DMS79 (cell line): Measurements from ENCODE around the gene CEP55.
"Not testable (repeated sequence)": the region's sequence is repeated elsewhere in the genome, so short reads cannot be mapped to it uniquely, and the experiment has no call there.

Experiments used
- DNase-seq: peaks from one replicate; lab custom pipeline; 2025; lab: John Stamatoyannopoulos, UW

The CEP55 gene

DNA sequence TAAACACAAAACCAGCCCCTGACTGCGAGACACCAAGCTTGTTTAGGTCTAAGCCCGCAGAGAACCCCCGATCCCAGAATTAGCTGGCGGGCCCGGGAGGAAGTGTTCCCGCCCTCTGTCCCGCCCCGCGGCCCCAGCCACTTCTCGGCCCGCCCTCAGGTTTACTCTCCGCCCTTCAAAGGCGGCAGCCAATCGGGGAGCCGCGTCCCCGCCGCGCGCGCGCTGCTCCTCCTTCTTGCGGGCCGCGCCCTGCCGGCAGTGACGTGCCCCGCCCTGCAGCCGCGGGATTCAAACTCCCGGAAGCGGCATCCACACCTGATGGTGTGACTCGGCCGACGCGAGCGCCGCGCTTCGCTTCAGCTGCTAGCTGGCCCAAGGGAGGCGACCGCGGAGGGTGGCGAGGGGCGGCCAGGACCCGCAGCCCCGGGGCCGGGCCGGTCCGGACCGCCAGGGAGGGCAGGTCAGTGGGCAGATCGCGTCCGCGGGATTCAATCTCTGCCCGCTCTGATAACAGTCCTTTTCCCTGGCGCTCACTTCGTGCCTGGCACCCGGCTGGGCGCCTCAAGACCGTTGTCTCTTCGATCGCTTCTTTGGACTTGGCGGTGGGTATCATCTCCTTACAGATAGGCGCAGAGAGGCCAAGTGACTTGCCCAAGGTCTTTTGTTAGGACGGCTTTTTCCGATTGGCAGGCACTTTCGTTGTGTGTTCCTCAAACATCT lies at the start of gene CEP55:
Gene CEP55 (plus strand): TSS at position 291 of the 720 bp plus-strand sequence. CDS start 3,440 bp downstream, outside the sequence.
- peak; percentile 69 for DNase-seq

DNA sequence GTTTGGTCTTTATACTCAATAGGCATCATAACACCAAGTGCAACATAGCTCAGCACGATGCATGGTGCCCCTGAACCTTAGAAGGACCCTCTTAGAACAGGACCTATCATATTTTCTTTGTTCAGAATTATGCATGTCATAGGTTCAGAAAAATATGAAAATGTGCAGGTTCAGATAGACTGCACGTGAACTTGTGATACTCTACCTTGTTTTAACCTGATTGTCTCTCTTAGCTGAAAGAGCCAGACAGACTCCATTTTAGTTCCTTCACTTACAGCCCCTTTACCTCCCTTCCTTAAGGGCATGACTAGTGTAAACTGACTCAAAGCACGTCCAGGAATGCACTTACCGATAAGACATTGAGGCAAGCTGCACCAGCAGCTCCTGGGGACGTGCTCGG lies 49.4 kb upstream of the CEP55 start:
- DNase-seq: no peak

DNA sequence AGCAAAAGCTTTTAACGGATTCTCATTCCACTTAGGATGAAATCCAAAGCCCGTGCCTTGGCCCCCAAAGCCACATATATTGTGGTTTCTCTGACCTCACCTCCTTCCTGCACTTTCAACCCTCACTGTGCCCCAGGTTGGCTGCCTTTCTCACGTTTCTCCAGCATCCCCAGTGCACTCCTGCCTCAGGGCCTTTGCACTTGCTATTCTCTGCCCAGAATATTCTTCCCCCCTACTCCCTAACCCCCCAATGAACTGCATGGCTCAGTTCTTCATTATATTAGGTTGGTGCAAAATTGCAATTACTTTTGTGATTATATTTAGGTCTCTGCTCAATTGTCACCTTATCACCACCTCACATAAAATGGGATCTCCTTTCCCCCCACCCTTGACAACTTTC lies 48.4 kb upstream of the CEP55 start:
- DNase-seq: no peak

DNA sequence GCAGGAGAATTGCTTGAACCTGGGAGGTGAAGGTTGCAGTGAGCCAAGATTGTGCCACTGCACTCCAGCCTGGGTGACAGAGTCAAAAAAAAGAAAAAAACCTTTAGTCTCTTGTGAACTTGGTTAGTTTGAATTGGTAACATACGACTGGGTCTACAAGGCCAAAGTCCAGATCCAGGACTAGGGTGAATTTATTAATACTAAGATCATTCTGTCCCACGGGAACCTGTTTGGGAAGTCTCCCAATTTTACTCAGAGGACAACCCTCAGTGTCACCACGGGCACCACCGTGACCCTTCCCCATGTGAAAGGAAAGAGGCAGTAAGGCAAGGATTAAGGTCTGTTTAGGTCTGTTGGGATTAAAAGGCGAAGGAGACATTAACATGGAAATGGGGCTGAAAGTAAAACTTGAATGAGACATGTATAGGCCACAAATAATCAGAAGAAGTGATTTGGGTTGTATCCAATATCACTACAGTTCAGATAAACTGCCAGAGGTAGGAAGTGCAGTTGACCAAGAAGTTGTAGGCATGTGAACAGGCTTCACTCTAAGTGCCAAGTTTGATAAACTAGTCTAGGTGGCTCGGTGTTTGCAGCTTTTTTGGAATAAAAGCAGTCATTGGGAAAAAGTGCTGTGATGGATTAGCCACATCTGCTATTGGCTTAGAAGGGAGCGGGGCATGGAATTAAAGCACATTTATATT lies 45.0 kb upstream of the CEP55 start:
- DNase-seq: no peak

DNA sequence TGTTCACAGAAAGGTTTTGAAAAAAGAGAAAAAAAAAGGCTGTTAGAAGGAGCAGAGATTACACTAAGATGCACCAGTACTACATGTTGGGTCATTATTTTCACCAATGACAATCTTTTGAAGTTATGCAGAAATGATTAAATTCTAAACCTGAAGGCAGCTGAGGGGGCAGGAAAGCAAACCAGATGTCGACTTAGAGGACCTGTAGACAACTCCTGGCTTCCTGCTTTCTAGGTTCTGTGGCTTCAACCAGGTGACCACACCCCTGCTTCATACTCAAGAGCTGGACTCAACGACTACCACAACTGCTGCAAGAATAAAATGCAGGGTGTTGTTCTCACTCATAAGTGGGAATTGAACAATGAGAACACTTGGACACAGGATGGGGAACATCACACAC lies 44.3 kb upstream of the CEP55 start:
- no peak for DNase-seq

DNA sequence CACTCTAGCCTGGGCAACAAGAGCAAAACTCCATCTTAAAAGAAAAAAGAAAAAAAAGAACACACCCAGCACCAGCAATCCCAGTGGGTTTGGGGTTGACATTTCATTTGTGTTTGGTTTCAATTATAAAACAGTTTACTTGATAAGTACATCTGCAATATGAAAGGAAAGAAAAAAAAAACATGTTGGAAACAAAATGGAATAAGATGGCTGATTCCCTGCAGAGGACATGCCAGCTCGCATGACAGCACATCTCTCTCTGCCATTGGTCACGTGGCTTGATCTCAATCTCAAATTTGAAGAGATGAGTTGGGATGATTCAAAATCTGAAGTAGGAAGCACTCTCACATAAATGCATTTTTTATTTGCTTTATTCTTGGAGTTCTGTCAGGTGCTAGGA lies 42.3 kb upstream of the CEP55 start:
- no peak for DNase-seq

DNA sequence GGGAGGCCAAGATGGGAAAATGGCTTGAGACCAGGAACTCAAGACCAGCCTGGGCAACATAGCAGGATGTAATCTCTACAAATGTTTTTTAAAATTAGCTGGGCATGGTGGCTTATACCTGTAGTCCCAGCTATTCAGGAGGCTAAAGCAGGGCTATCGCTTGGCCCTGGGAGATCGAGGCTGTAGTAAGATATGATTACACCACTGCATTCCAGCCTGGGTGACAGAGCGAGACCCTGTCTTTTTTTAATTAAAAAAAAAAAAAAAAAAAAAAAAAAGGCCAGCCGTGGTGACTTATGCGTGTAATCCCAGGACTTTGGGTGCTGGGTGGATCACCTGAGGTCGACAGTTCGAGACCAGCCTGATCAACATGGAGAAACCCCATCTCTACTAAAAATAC lies 41.7 kb upstream of the CEP55 start:
- DNase-seq: no peak

DNA sequence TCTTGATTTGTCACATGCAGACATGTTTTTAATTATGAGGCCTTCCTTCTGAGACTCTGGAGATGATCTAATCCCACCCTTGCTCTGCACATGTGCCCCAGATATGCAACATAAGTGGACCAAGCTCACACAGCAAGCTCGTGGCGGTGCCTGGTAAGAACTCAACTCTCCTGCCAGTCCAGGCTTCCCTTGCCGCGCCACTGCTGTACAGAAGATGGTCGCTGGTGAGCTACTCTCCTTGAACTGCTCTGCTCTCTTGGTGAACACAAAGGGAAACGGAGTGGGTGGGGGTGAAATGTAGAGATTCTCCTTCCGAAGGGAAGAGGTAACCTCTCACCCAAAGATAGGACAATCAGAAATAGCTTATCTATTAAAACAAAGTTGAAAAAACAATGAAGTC lies 39.9 kb upstream of the CEP55 start:
- no peak for DNase-seq

DNA sequence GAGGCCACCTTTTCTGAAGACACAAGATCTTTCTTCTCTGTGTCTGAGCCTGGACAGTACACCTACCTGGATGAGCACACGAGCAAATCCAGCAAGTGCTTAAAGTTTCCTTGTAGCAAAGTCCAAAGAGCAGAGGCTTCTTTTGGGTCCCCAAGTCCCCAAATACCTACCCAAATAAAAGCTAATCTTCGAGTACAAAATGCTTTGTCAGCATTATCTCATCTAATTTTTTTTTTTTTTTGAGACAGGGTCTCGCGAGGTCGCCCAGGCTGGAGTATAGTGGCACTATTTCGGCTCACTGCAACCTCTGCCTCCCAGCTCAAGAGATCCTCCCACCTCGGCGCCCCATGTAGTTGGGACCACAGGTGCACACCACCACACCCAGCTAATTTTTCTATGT lies 38.9 kb upstream of the CEP55 start:
- no peak for DNase-seq

DNA sequence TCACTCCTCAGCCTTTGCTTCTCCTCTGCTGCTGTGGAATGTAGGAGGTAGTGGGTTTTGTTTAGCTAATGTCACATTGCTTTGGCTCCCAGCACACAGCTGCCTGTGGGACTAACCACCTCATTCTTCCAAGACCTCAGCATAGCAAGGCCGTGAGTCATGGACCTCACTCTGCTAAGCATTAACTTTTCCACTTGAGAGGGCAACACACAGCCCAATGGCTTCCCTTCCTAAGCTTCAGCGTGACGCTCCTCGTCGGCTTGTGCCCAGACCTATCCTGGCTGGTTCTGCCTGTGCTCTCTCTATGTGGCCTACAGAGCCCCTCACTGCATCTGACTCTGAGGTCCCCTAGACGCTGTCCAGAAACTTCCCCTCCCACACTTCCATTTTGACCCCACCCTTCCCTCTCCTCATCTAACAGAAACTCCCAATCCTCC lies 37.6 kb upstream of the CEP55 start:
- peak; percentile 20 for DNase-seq

DNA sequence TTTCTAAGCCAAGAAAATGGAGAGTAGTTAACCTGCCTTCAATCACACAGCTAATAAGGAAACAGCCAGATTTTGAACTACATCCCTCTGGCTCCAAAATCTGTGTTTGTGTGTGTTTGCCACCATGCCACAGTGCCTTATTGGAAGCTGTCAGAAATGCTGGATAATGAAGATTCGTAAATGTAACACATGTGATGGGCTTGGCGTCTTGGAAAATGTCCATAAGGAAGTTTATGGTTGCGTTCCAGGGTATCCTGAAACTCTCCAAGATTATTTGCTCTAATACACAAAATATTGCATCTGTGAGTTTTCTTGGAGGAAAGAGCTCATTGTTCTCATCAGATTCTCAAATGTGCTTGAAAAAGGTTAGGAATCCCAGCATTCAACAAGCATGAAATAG lies 36.9 kb upstream of the CEP55 start:
- no peak for DNase-seq

DNA sequence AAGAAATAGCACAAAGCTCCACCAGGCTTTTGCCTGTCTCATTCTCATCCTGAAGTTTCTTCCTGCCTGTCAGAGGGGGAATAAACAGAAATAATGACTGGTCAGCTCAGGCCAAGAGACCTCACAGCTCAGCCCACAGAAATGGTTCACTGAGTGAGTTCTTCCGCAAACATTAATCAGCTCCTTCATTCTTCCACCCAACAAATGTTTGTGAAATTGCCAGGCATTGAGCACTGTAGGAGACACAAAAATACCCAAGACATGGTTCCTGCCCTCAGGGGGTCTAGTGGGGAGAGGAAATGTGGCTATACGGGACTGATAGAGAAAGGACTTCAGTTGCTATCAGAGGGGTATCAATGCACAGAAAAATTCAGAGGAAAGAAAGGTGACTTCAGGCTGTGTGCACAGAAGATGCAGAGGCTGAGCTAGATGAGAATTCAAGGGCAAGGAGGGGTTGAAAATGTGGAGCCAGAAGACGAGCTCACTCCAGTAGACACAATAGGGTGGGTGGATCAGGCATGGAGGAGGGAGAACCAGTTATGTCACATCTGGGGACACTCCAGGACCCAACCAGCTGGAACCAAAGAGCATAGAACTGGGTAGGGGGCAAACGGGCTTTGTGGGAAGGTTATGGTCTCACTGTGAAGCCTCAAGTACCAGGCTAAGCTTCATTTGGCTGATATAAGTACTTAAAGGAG lies 35.2 kb upstream of the CEP55 start:
- peak; percentile 95 for DNase-seq

DNA sequence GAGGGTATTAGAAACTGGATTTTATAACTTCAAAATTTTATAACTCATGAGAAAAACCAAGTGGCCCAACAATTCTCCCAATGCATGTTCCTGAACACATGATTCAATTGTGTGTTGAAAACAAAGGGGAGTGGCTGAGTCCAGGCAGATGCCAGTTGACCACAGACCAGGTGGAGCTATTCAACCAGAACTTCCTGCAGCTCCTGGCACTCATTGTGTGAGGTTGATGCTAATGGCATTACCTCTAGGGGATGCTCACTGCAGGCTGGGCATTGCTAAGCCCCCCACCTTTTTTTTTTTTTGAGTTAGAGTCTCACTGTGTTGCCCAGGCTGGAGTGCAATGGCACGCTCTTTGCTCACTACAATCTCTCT lies 34.6 kb upstream of the CEP55 start:
- peak; percentile 95 for DNase-seq

DNA sequence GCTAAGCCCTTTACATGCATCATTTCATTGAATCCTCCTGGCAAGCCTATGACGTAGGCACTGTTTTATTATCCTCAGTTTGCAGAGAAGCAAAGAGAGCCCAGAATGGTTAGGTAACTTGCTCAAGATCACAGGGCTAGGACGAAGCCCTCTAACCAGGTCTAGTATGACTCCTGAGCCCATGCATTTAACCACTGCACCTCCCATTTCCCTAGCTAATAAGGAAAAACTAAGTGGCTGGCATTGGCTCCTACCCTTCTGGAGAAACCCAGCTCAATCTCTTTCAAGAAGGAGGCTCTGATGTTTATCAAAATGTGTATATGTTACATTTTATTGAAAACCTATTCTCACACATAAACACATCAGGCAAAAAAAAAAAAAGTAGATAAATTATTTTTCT lies 34.0 kb upstream of the CEP55 start:
- no peak for DNase-seq

DNA sequence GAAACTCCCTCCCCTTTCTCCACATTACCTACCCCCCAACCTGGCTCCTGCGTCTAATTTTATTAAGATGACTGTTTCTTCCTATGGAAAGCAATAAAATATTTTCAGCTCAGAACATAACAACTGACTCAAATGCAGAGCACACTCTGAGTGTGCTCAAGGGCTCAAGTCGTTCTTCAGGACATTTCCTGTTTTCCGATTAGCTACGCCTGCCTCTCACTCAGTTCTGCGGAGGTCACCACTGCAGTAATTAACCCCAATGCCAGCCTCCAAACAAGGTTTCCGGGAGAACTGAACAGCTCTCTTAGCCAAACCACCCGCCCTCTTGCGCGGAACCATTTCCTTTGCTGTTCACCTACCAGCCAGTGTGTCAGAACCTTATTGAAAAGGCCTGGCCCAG lies 33.5 kb upstream of the CEP55 start:
- DNase-seq: no peak

DNA sequence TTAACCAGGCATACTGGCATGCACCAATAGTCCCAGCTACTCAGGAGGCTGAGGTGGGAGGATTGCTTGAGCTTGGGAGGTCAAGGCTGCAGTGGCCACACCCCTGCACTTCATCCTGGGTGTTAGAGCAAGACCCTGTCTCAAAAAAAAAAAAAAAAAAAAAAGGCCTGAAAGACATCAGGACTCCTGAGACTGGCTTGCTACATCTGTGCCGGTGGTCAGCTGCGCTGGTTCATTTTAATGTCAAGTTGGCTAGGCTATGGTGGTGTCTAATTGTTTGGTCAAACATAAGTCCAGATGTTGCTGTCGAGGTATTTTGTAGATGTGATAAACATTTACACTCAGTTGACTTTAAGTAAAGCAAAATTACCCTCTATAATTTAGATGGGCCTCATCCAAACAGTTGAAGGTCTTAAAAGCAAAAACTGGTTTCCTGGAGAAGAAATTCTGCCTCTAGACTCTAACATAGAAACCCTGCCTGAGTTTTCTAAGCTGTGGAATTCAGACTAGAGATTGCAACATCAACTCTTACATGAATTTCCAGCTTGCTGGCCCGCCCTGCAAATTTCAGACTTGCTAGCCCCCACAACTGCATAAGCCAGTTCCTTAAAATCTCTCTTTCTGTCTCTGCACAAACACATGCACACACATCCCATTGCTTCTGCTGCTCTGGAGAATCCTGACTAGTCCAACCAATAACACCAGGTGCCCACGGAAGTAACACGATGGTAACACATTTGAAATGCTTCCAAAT lies 32.5 kb upstream of the CEP55 start:
- no peak for DNase-seq

DNA sequence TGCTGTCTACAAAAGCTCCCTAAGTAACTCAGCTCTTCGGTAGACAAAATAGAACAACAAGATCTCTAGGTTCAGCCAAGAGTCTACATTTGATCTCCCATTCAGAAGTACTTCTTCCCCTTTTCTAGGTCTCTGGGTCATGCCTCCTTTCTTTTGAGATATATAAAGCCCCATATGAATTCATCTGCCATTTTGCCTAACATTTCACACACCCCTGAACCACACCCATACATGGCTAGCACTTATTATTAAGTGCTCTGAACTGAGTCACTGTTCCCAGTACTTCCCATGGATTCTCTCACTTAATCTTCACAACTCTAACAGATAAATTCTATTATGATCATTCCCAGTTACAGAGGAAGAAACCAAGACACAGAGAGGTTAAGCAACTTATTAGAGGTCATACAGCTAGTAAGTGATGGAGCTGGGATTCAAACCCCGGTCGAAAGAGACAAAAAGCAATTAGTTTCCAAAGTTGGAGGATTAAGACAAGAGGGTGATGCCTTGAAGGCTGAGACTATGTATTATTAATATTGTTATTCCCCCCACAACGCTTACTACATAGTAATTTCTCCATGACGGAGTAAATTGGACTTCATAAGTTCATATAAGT lies 31.5 kb upstream of the CEP55 start:
- no peak for DNase-seq

DNA sequence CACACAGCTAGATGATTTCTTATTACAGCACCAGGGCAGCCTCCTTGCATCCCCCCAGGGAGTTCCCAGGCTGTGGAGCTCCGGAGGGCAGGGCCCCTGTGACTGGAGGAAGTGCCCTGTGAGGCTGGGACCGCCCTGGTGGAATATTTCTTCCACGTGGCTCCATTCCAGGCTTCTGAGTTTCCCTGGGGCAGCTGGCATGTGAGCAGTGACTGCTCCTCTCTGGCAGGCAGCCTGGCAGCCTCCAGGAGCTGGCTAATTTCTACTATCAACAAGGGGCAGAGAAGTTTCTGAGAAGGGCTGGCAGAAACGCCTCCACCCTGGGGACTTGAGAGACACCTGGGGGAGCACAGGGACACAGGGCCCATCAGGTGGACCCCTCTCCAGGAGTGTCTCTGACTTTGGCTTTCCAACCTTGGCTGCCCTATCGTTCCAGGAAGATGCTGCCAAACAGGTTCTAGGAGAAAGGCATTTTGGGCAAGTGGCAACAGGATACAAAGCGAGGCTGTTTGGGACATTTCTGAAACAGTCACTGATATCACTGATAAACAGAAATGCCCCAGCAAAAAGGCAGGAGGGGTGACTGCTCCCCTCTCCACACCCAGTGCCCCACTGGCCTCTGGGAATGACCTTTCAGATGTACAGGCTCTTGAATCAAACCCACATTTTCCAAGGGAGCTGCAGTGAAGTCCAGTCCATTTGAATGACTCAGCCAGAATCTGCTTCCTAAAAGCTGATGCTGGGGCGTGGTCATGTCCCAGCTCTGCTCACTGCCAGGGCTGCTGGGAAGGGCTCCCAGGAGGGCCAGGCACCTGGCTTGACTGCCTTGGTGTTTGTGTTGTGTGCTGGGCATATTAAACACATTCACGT lies 30.4 kb upstream of the CEP55 start:
- DNase-seq: peak; percentile 81

DNA sequence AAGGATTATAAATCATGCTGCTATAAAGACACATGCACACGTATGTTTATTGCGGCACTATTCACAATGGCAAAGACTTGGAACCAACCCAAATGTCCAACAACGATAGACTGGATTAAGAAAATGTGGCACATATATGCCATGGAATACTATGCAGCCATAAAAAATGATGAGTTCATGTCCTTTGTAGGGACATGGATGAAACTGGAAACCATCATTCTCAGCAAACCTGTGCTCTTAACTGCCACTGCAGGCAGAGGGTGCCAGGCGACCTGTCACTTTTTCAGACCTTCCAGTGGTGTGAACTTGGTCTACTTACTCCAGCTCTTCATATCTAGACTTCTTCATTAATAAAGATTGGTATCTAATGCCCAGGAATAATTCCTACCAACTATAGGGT lies 28.8 kb upstream of the CEP55 start:
- DNase-seq: not testable (repeated sequence)

DNA sequence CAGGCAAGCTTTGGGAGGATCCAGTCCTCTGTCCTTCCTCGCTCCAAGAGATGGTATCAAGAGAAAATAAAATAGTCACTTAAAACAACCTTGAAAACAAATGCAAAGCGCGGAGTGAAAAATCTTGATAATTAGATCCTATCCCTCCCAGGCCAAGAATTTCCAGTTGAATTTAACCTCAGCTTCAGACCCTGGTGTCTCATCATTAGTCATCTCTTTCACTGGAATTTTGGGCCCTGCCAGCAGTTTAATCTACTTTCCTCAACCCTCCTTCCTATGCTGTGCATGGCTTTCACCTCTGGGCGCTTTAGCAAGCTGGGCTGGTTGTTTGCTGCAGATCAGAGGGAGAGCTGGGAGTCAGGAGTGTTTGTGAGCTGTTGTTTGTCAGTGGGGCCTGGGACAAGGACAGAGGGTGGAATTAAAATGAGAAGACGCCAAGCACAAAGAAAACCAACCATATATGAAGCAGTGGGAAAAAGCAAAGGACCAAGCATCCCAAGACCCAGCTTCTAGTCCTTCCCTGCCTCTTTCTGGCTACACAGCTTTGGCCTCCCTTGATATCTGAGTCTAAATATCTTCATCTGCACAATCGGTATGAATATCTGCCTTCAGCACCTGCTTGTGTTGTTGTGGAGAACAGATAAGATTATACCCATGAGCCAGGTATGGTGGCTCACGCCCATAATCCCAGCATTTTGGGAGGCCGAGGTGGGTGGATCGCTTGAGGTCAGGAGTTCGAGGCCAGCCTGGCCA lies 27.8 kb upstream of the CEP55 start:
- no peak for DNase-seq
